NOMO-1 treated with DMSO at 0.1 percent for 48 hours (cell line): ENCODE data around the gene IRGM.

Experiments used
- DNase-seq: peaks from one replicate; lab custom pipeline; 2025; ENCODE audit not compliant: unreplicated experiment; lab: John Stamatoyannopoulos, UW

IRGM gene

GRCh38 chr5:150895431-150896428, 49.4 kb downstream of the IRGM start:
- DNase-seq, result no peak
